Umbilical cord (tissue), 2 donors: ENCODE measurements around the gene LIMCH1. TPM values are rescaled to one million over a fixed set of nuclear protein-coding genes. Genes with fewer than 3 reads are reported as not detected.
"Not testable (repeated sequence)": the region's sequence is repeated elsewhere in the genome, so short reads cannot be mapped to it uniquely, and the experiment has no call there.

Experiments
- DNase-seq: peaks from one replicate; pipeline ENCODE4 v3.0.0-alpha.2; 2015; ENCODE audit warnings: low spot score
- total RNA-seq: library from RNA; depleted of rRNA; stranded (reverse); fragments of >200 nt; gene quantifications from one replicate; pipeline ENCODE4 v1.2.3, GENCODE V29; 2014; ENCODE audit warnings: low replicate concordance; ENCODE audit not compliant: insufficient read depth

The LIMCH1 gene
- total RNA-seq, result 144 TPM

GRCh38 chr4:41538017-41538733 lies at the start of gene LIMCH1:
Gene LIMCH1 (plus strand): TSS chr4:41538157. CDS start chr4:41605996, 67,839 bp downstream.
- DNase-seq, result peak; percentile 44

GRCh38 chr4:41491081-41491576 lies 46.8 kb upstream of the LIMCH1 start:
- not testable (repeated sequence) for DNase-seq

- no peak for DNase-seq
These were observed 41.0 kb upstream of the LIMCH1 start for GRCh38 chr4:41496977-41497376.

- DNase-seq, result no peak
These were observed 39.8 kb upstream of the LIMCH1 start for GRCh38 chr4:41498177-41498576.

- no peak for DNase-seq
These were observed 33.7 kb upstream of the LIMCH1 start for GRCh38 chr4:41504167-41504818.

GRCh38 chr4:41505161-41505661 lies 32.7 kb upstream of the LIMCH1 start:
- no peak for DNase-seq

- DNase-seq, result peak; percentile 30
These were observed 31.8 kb upstream of the LIMCH1 start for GRCh38 chr4:41506130-41506529.

- DNase-seq, result no peak
These were observed 30.5 kb upstream of the LIMCH1 start for GRCh38 chr4:41507291-41507947.

- no peak for DNase-seq
These were observed 28.5 kb upstream of the LIMCH1 start for GRCh38 chr4:41509451-41509866.

GRCh38 chr4:41510179-41510578 lies 27.8 kb upstream of the LIMCH1 start:
- no peak for DNase-seq

- no peak for DNase-seq
These were observed 25.8 kb upstream of the LIMCH1 start for GRCh38 chr4:41512136-41512535.

GRCh38 chr4:41512596-41512995 lies 25.4 kb upstream of the LIMCH1 start:
- no peak for DNase-seq

GRCh38 chr4:41514169-41514568 lies 23.8 kb upstream of the LIMCH1 start:
- no peak for DNase-seq

GRCh38 chr4:41514766-41515481 lies 23.0 kb upstream of the LIMCH1 start:
- no peak for DNase-seq

- no peak for DNase-seq
These were observed 20.8 kb upstream of the LIMCH1 start for GRCh38 chr4:41517121-41517520.

- DNase-seq, result no peak
These were observed 20.2 kb upstream of the LIMCH1 start for GRCh38 chr4:41517747-41518146.

- no peak for DNase-seq
These were observed 13.5 kb upstream of the LIMCH1 start for GRCh38 chr4:41524425-41524824.

- peak; percentile 68 for DNase-seq
These were observed 12.8 kb upstream of the LIMCH1 start for GRCh38 chr4:41525129-41525528.

GRCh38 chr4:41526628-41527027 lies 11.3 kb upstream of the LIMCH1 start:
- DNase-seq, result no peak

GRCh38 chr4:41528512-41529205 lies 9.3 kb upstream of the LIMCH1 start:
- peak; percentile 44 for DNase-seq

GRCh38 chr4:41530741-41531140 lies 7.2 kb upstream of the LIMCH1 start:
- DNase-seq, result no peak
